ENCODE measurements around the gene ASPG.

Gene ASPG

GRCh38 chr14:104119488-104120251, 34.2 kb downstream of the ASPG start:
- Histone ChIP-seq H4K20me1 (ENCODE audit: insufficient read depth, low read length) (no peaks in the 10 kb centered on the region), H2AFZ (ENCODE audit: low read length) (no peak overlapping the region), H3K27me3 (replicated peaks; ENCODE audit: insufficient read depth, low read length) (peaks cover 4% of the 10 kb centered on the region; the same call in 1 of the 2 replicates), H3K79me2 (ENCODE audit: low read length) (no peaks in the 10 kb centered on the region), H3K4me3 (ENCODE audit: low read length) (no peak overlapping the region), H3K4me1 (ENCODE audit: low read length) (no peaks in the 10 kb centered on the region), H3F3A (ENCODE audit: insufficient read depth, low read length) (no peaks in the 10 kb centered on the region), H3K9me3 (replicated peaks; ENCODE audit: insufficient read depth, low read length) (no peaks in the 10 kb centered on the region), H3K36me3 (replicated peaks; ENCODE audit: insufficient read depth, low read length) (no peaks in the 10 kb centered on the region), H3K9me2 (replicated peaks; ENCODE audit: insufficient read depth, low read length) (no peaks in the 10 kb centered on the region), H3K9ac (ENCODE audit: low read length) (no peak overlapping the region), H3K27ac (ENCODE audit: low read length) (no peak overlapping the region), H3K4me2 (ENCODE audit: low read depth, low read length) (no peak overlapping the region)
- DNase-seq = no peak
- TF ChIP-seq EZH2phosphoT487 (IDR thresholded peaks at IDR 0.05; ENCODE audit: low read length) = no peak
- TF ChIP-seq EZH2 (optimal IDR thresholded peaks at IDR 0.05; ENCODE audit: low read depth, low read length) = no peak
- TF ChIP-seq, protein P1, sequence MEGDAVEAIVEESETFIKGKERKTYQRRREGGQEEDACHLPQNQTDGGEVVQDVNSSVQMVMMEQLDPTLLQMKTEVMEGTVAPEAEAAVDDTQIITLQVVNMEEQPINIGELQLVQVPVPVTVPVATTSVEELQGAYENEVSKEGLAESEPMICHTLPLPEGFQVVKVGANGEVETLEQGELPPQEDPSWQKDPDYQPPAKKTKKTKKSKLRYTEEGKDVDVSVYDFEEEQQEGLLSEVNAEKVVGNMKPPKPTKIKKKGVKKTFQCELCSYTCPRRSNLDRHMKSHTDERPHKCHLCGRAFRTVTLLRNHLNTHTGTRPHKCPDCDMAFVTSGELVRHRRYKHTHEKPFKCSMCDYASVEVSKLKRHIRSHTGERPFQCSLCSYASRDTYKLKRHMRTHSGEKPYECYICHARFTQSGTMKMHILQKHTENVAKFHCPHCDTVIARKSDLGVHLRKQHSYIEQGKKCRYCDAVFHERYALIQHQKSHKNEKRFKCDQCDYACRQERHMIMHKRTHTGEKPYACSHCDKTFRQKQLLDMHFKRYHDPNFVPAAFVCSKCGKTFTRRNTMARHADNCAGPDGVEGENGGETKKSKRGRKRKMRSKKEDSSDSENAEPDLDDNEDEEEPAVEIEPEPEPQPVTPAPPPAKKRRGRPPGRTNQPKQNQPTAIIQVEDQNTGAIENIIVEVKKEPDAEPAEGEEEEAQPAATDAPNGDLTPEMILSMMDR (IDR thresholded peaks at IDR 0.05; ENCODE audit: low read length) = no peak

GRCh38 chr14:104120281-104120741, 34.8 kb downstream of the ASPG start:
- no peaks in the 10 kb centered on the region for H3F3A ChIP-seq (ENCODE audit: insufficient read depth, low read length)
- H3K4me1 ChIP-seq (ENCODE audit: low read length) = no peaks in the 10 kb centered on the region
- H3K9me2 ChIP-seq (replicated peaks; ENCODE audit: insufficient read depth, low read length) = no peaks in the 10 kb centered on the region
- H4K20me1 ChIP-seq (ENCODE audit: insufficient read depth, low read length) = no peaks in the 10 kb centered on the region
- no peak for TF ChIP-seq EZH2phosphoT487 (IDR thresholded peaks at IDR 0.05; ENCODE audit: low read length)
- no peak for TF ChIP-seq EZH2 (optimal IDR thresholded peaks at IDR 0.05; ENCODE audit: low read depth, low read length)
- TF ChIP-seq, protein P1 (IDR thresholded peaks at IDR 0.05; ENCODE audit: low read length) = no peak
- H3K36me3 ChIP-seq (replicated peaks; ENCODE audit: insufficient read depth, low read length) = no peaks in the 10 kb centered on the region
- no peak overlapping the region for H3K27ac ChIP-seq (ENCODE audit: low read length)
- no peak overlapping the region for H3K4me3 ChIP-seq (ENCODE audit: low read length)
- no peak for DNase-seq
- H3K4me2 ChIP-seq (ENCODE audit: low read depth, low read length) = no peak overlapping the region
- no peak overlapping the region for H2AFZ ChIP-seq (ENCODE audit: low read length)
- H3K9me3 ChIP-seq (replicated peaks; ENCODE audit: insufficient read depth, low read length) = no peaks in the 10 kb centered on the region
- H3K27me3 ChIP-seq (replicated peaks; ENCODE audit: insufficient read depth, low read length) = peaks cover 10% of the 10 kb centered on the region; the same call in 1 of the 2 replicates
- H3K9ac ChIP-seq (ENCODE audit: low read length) = no peak overlapping the region
- no peaks in the 10 kb centered on the region for H3K79me2 ChIP-seq (ENCODE audit: low read length)

GRCh38 chr14:104121142-104121541, 35.6 kb downstream of the ASPG start:
- no peaks in the 10 kb centered on the region for H3K79me2 ChIP-seq (ENCODE audit: low read length)
- H3K27me3 ChIP-seq (replicated peaks; ENCODE audit: insufficient read depth, low read length) = peaks cover 7% of the 10 kb centered on the region; the same call in 1 of the 2 replicates
- no peak overlapping the region for H3K4me3 ChIP-seq (ENCODE audit: low read length)
- no peaks in the 10 kb centered on the region for H3K9me2 ChIP-seq (replicated peaks; ENCODE audit: insufficient read depth, low read length)
- no peak for TF ChIP-seq EZH2phosphoT487 (IDR thresholded peaks at IDR 0.05; ENCODE audit: low read length)
- H4K20me1 ChIP-seq (ENCODE audit: insufficient read depth, low read length) = no peaks in the 10 kb centered on the region
- no peaks in the 10 kb centered on the region for H3K4me1 ChIP-seq (ENCODE audit: low read length)
- no peak overlapping the region for H3K4me2 ChIP-seq (ENCODE audit: low read depth, low read length)
- H3F3A ChIP-seq (ENCODE audit: insufficient read depth, low read length) = no peaks in the 10 kb centered on the region
- DNase-seq = no peak
- no peak overlapping the region for H3K9ac ChIP-seq (ENCODE audit: low read length)
- no peak overlapping the region for H2AFZ ChIP-seq (ENCODE audit: low read length)
- no peaks in the 10 kb centered on the region for H3K36me3 ChIP-seq (replicated peaks; ENCODE audit: insufficient read depth, low read length)
- no peaks in the 10 kb centered on the region for H3K9me3 ChIP-seq (replicated peaks; ENCODE audit: insufficient read depth, low read length)
- no peak overlapping the region for H3K27ac ChIP-seq (ENCODE audit: low read length)

DNA sequence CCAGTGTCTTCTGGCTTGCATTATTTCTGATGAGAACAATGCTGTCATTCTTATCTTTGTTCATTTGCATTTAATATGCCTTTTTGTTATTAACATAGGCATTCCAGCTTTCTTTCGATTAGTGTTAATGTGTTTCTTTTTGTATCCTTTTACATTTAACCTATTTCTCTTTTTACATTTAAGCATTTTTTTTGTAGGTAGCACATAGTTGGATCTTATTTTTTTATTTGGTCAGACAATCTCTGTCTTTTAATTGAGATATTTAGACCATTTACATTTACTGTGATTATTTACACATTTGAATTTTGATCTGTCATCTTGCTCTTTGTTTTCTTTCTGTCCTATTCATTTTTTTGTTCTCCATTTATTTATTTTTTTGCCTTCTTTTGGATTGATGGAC, 38.4 kb downstream of the ASPG start:
- H3K36me3 ChIP-seq (replicated peaks; ENCODE audit: insufficient read depth, low read length) = no peaks in the 10 kb centered on the region
- H3K4me3 ChIP-seq (ENCODE audit: low read length) = no peak overlapping the region
- H3F3A ChIP-seq (ENCODE audit: insufficient read depth, low read length) = no peaks in the 10 kb centered on the region
- H3K79me2 ChIP-seq (ENCODE audit: low read length) = no peaks in the 10 kb centered on the region
- no peaks in the 10 kb centered on the region for H4K20me1 ChIP-seq (ENCODE audit: insufficient read depth, low read length)
- H3K4me1 ChIP-seq (ENCODE audit: low read length) = no peaks in the 10 kb centered on the region
- DNase-seq = no peak
- no peaks in the 10 kb centered on the region for H3K9me3 ChIP-seq (replicated peaks; ENCODE audit: insufficient read depth, low read length)
- no peak overlapping the region for H3K9ac ChIP-seq (ENCODE audit: low read length)
- H3K27me3 ChIP-seq (replicated peaks; ENCODE audit: insufficient read depth, low read length) = peaks cover 11% of the 10 kb centered on the region
- no peaks in the 10 kb centered on the region for H3K9me2 ChIP-seq (replicated peaks; ENCODE audit: insufficient read depth, low read length)
- TF ChIP-seq, protein P1 (IDR thresholded peaks at IDR 0.05; ENCODE audit: low read length) = no peak
- TF ChIP-seq EZH2phosphoT487 (IDR thresholded peaks at IDR 0.05; ENCODE audit: low read length) (no peak), EZH2 (optimal IDR thresholded peaks at IDR 0.05; ENCODE audit: low read depth, low read length) (no peak)
- H2AFZ ChIP-seq (ENCODE audit: low read length) = no peak overlapping the region
- no peak overlapping the region for H3K27ac ChIP-seq (ENCODE audit: low read length)
- H3K4me2 ChIP-seq (ENCODE audit: low read depth, low read length) = no peak overlapping the region
